NCI-H2171 (cell line): ENCODE measurements around the gene DUOX2.
A peak's percentile ranks its signal among the peaks of the same experiment; 100 is the strongest.

Experiments used
- DNase-seq: peaks from one replicate; lab custom pipeline; 2025; lab: John Stamatoyannopoulos, UW

Gene DUOX2

DNA sequence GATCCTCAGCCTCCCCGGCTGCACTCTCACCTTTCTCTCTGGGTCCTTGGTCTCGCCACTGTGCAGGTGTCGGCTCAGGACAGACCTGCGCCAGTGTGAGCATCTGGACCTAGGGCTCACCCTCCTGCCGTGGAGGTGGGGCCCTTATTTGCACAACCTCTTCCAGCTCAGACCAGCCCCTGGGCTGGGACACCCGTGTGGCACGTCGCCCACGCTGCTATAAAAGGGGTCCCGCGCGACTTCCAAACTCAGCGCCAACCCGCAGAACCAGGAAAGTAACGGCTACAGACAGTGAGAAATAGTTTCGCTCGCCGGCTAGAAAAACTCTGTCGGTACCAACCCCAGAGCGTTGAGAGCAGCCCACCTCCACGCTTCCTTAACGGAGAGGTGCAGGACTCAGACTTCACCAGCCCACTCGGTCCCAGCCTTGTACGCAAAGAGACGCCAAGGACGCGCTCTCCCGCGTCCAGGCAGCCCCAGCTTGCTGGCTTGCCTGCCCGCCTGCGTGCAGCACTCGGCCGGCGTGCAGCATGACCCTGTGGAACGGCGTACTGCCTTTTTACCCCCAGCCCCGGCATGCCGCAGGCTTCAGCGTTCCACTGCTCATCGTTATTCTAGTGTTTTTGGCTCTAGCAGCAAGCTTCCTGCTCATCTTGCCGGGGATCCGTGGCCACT, at the start of gene DUOX2, which contains the start of gene DUOXA2:
Gene DUOX2, minus strand, starts transcription at position 97 of the 675 bp plus-strand sequence. CDS start 761 bp downstream, outside the sequence.
Gene DUOXA2, plus strand, starts transcription at position 251 of the 675 bp plus-strand sequence. Its CDS starts 280 bp downstream, at position 531.
- no peak for DNase-seq

- DNase-seq: no peak
Measured at GRCh38 chr15:45163508-45163856, 49.5 kb upstream of the DUOX2 start.

GRCh38 chr15:45162771-45163507, 49.0 kb upstream of the DUOX2 start:
- peak; percentile 82 for DNase-seq

GRCh38 chr15:45161666-45162065, 47.7 kb upstream of the DUOX2 start:
- DNase-seq: no peak

- DNase-seq: no peak
Measured at GRCh38 chr15:45157974-45158373, 44.0 kb upstream of the DUOX2 start.

GRCh38 chr15:45156744-45157455, 42.9 kb upstream of the DUOX2 start:
- DNase-seq: peak; percentile 44

- DNase-seq: no peak
Measured at GRCh38 chr15:45155739-45156138, 41.8 kb upstream of the DUOX2 start.

GRCh38 chr15:45151998-45152828, 38.2 kb upstream of the DUOX2 start:
- no peak for DNase-seq

DNA sequence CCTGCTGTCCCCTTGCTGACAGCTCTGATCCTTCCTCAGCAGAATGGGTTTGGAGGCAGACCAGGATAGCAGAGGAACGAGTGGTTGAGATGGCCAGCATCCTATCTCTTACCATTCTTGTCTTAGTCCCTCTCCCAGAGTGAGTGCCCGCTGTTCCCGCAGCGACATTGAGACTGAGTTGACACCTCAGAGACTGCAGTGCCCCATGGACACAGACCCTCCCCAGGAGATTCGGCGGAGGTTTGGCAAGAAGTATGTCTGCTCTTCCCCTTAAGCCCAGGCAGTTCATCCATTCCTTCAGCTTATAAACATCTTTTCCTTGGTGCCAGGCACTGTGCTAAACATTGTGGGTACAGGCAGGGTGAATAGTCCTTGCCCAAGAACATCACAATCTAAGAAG, 37.0 kb upstream of the DUOX2 start:
- no peak for DNase-seq

GRCh38 chr15:45150481-45150880, 36.5 kb upstream of the DUOX2 start:
- no peak for DNase-seq

- DNase-seq: no peak
Measured at GRCh38 chr15:45149060-45149459, 35.1 kb upstream of the DUOX2 start.

- no peak for DNase-seq
Measured at GRCh38 chr15:45148076-45149059, 34.4 kb upstream of the DUOX2 start.

- no peak for DNase-seq
Measured at GRCh38 chr15:45147606-45148005, 33.6 kb upstream of the DUOX2 start.

- no peak for DNase-seq
Measured at GRCh38 chr15:45146405-45146804, 32.4 kb upstream of the DUOX2 start.

DNA sequence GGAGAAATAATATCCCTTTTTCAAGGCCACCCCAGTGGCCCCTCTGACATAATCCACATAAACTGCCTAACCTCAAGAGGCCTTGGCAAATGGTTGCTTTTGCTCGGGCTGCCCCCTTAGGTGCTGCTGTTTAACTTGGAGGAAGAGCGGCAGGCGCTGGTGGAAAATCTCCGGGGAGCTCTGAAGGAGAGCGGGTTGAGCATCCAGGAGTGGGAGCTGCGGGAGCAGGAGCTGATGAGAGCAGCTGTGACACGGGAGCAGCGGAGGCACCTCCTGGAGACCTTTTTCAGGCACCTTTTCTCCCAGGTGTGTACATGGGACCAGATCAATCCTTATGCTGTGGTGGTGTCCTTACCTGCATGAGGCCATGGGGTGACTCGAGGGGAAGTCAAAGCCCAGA, 30.8 kb upstream of the DUOX2 start:
- peak; percentile 21 for DNase-seq

GRCh38 chr15:45143946-45144345, 30.0 kb upstream of the DUOX2 start:
- DNase-seq: no peak

- DNase-seq: no peak
Measured at GRCh38 chr15:45143056-45143455, 29.1 kb upstream of the DUOX2 start.

GRCh38 chr15:45141386-45141785, 27.4 kb upstream of the DUOX2 start:
- no peak for DNase-seq

GRCh38 chr15:45140557-45141250, 26.7 kb upstream of the DUOX2 start:
- DNase-seq: no peak

- no peak for DNase-seq
Measured at GRCh38 chr15:45139770-45140169, 25.8 kb upstream of the DUOX2 start.
